IMR-90 (cell line): ENCODE data around the gene WDR81. TPM values are rescaled to one million over a fixed set of nuclear protein-coding genes. Genes with fewer than 3 reads are reported as not detected.

Source experiments
- ATAC-seq: fragments of 200-7000 bp; cut with Tn5 transposase; 2 replicates; pipeline ENCODE4 v1.9.1; 2020; ENCODE audit warnings: low read depth, mild to moderate bottlenecking, moderate library complexity
- BruUV-seq: library from RNA; stranded (reverse); fragments of 400-500 nt; replicated peaks from 2 replicates; lab custom pipeline; 2021; lab: Mats Ljungman, UMichigan
- CTCF ChIA-PET: fragments of 300-600 bp; formaldehyde crosslinking; extraction: SDS; loops from one replicate; lab custom pipeline; 2021; ENCODE audit warnings: antibody characterized with exemption; lab: Yijun Ruan, JAX
- POLR2A ChIA-PET: fragments of 300-600 bp; sonication (Branson Sonifier 250); formaldehyde crosslinking; loops from one replicate; lab custom pipeline; 2022; ENCODE audit warnings: antibody characterized with exemption; ENCODE audit not compliant: unreplicated experiment; lab: Charles Lee
- DNase-seq: peaks from one replicate; pipeline ENCODE4 v3.0.0; 2013
- H2AFZ ChIP-seq: replicated peaks from 2 replicates; pipeline ENCODE3; 2013; ENCODE audit warnings: low read length, mild to moderate bottlenecking; ENCODE audit not compliant: poor library complexity
- H2AK5ac ChIP-seq: 2 replicates; pipeline ENCODE4 v1.6.1; 2013; ENCODE audit warnings: low read depth, low read length, inconsistent platforms
- H2AK9ac ChIP-seq: replicated peaks from 2 replicates; pipeline ENCODE3; 2013; ENCODE audit warnings: mild to moderate bottlenecking, low read depth, low read length, moderate library complexity; ENCODE audit not compliant: poor library complexity
- H2BK120ac ChIP-seq: 2 replicates; pipeline ENCODE4 v1.6.1; 2013; ENCODE audit warnings: low read depth, low read length, inconsistent platforms
- H2BK15ac ChIP-seq: 3 replicates; pipeline ENCODE4 v1.6.1; 2013; ENCODE audit warnings: low read depth, low read length, inconsistent platforms
- H2BK20ac ChIP-seq: 2 replicates; pipeline ENCODE4 v1.6.1; 2013; ENCODE audit warnings: low read depth, mild to moderate bottlenecking, inconsistent platforms, low read length, moderate library complexity
- H2BK5ac ChIP-seq: 2 replicates; pipeline ENCODE4 v1.6.1; 2013; ENCODE audit warnings: mild to moderate bottlenecking, low read depth, low read length, inconsistent platforms; ENCODE audit not compliant: poor library complexity, severe bottlenecking
- H3K14ac ChIP-seq: replicated peaks from 2 replicates; pipeline ENCODE4 v1.6.1; 2013; ENCODE audit warnings: low read depth, low read length, inconsistent platforms
- H3K18ac ChIP-seq: 2 replicates; pipeline ENCODE4 v1.6.1; 2013; ENCODE audit warnings: low read depth, low read length, control low read depth
- H3K23ac ChIP-seq: 2 replicates; pipeline ENCODE4 v1.6.1; 2013; ENCODE audit warnings: low read depth, low read length, inconsistent platforms
- H3K27ac ChIP-seq: 2 replicates; pipeline ENCODE4 v1.5.1; 2013; ENCODE audit warnings: mild to moderate bottlenecking, control low read depth, low read length; ENCODE audit not compliant: insufficient read depth
- H3K27me3 ChIP-seq: 2 replicates; pipeline ENCODE4 v1.6.1; 2013; ENCODE audit warnings: low read length; ENCODE audit not compliant: control insufficient read depth, insufficient read depth
- H3K36me3 ChIP-seq: 2 replicates; pipeline ENCODE4 v1.6.1; 2013; ENCODE audit warnings: low read length, mixed read lengths; ENCODE audit not compliant: control insufficient read depth, insufficient read depth
- H3K4ac ChIP-seq: 2 replicates; pipeline ENCODE4 v1.6.1; 2013; ENCODE audit warnings: low read depth, low read length, inconsistent platforms
- H3K4me1 ChIP-seq: 2 replicates; pipeline ENCODE4 v1.6.1; 2013; ENCODE audit warnings: low read length, mixed read lengths; ENCODE audit not compliant: control insufficient read depth, insufficient read depth
- H3K4me2 ChIP-seq: 2 replicates; pipeline ENCODE4 v1.6.1; 2013; ENCODE audit warnings: low read depth, mild to moderate bottlenecking, control low read depth, low read length, moderate library complexity
- H3K4me3 ChIP-seq: 2 replicates; pipeline ENCODE4 v1.5.1; 2013; ENCODE audit warnings: low read depth, mild to moderate bottlenecking, control low read depth, low read length, moderate library complexity; ENCODE audit not compliant: insufficient read depth
- H3K56ac ChIP-seq: 2 replicates; pipeline ENCODE4 v1.6.1; 2013; ENCODE audit warnings: low read length, inconsistent platforms; ENCODE audit not compliant: insufficient read depth; ENCODE audit errors: extremely low read depth
- H3K79me1 ChIP-seq, 2 experiments: 2 replicates each; pipeline ENCODE4 v1.6.1; 2013; ENCODE audit warnings: low read length in 2 of 2, inconsistent platforms in 1 of 2, low read depth in 1 of 2
- H3K9ac ChIP-seq: 2 replicates; pipeline ENCODE4 v1.6.1; 2013; ENCODE audit warnings: low read depth, low read length, control low read depth
- H3K9me1 ChIP-seq: 2 replicates; pipeline ENCODE4 v1.6.1; 2013; ENCODE audit warnings: low read length, inconsistent platforms; ENCODE audit not compliant: insufficient read depth
- H3K9me3 ChIP-seq: 2 replicates; pipeline ENCODE4 v1.6.1; 2013; ENCODE audit warnings: low read length; ENCODE audit not compliant: control insufficient read depth, insufficient read depth
- H4K20me1 ChIP-seq: 2 replicates; pipeline ENCODE4 v1.6.1; 2013; ENCODE audit warnings: low read length, inconsistent platforms; ENCODE audit not compliant: insufficient read depth
- H4K5ac ChIP-seq: 2 replicates; pipeline ENCODE4 v1.6.1; 2013; ENCODE audit warnings: mild to moderate bottlenecking, low read depth, low read length, control low read depth
- H4K8ac ChIP-seq, 2 experiments: 2 replicates each; pipeline ENCODE4 v1.6.1; 2013; ENCODE audit warnings: low read depth in 2 of 2, low read length in 2 of 2, control low read depth in 1 of 2, inconsistent platforms in 1 of 2
- H4K91ac ChIP-seq: 2 replicates; pipeline ENCODE4 v1.6.1; 2013; ENCODE audit warnings: low read depth, low read length, inconsistent platforms; ENCODE audit not compliant: insufficient read depth
- CEBPB ChIP-seq: IDR thresholded peaks from 2 replicates; pipeline ENCODE4 v1.6.1; 2012; ENCODE audit warnings: low read depth, low read length, improper control_type of control experiment
- CHD1 ChIP-seq: IDR thresholded peaks from 2 replicates; pipeline ENCODE4 v1.6.1; 2012; ENCODE audit warnings: low read depth, low read length, improper control_type of control experiment
- CTCF ChIP-seq: conservative IDR thresholded peaks from 2 replicates; pipeline ENCODE4 v1.5.1; 2012; ENCODE audit warnings: mild to moderate bottlenecking, low read depth, low read length, improper control_type of control experiment
- ELK1 ChIP-seq: fragments of 150-350 bp; IDR thresholded peaks from 2 replicates; pipeline ENCODE4 v1.6.1; 2016; ENCODE audit warnings: low read depth, mild to moderate bottlenecking, low read length, moderate library complexity, borderline replicate concordance
- FOS ChIP-seq: fragments of 150-350 bp; IDR thresholded peaks from 2 replicates; pipeline ENCODE4 v1.6.1; 2016; ENCODE audit warnings: low read depth, low read length
- MAFK ChIP-seq: IDR thresholded peaks from 2 replicates; pipeline ENCODE4 v1.6.1; 2012; ENCODE audit warnings: low read depth, low read length, improper control_type of control experiment
- MAZ ChIP-seq: IDR thresholded peaks from 2 replicates; pipeline ENCODE4 v1.6.1; 2012; ENCODE audit warnings: low read depth, mild to moderate bottlenecking, low read length, improper control_type of control experiment, moderate library complexity, borderline replicate concordance
- NFE2L2 ChIP-seq: fragments of 150-350 bp; IDR thresholded peaks from 2 replicates; pipeline ENCODE4 v1.6.1; 2016; ENCODE audit warnings: low read depth, mild to moderate bottlenecking, low read length
- POLR2A ChIP-seq: IDR thresholded peaks from 2 replicates; pipeline ENCODE4 v1.6.1; 2012; ENCODE audit warnings: mild to moderate bottlenecking, low read depth, low read length
- RAD21 ChIP-seq: IDR thresholded peaks from 2 replicates; pipeline ENCODE4 v1.6.1; 2012; ENCODE audit warnings: low read length, improper control_type of control experiment
- RCOR1 ChIP-seq: IDR thresholded peaks from 2 replicates; pipeline ENCODE4 v1.6.1; 2012; ENCODE audit warnings: mild to moderate bottlenecking, low read length, improper control_type of control experiment; ENCODE audit not compliant: insufficient replicate concordance
- RFX5 ChIP-seq: IDR thresholded peaks from 2 replicates; pipeline ENCODE4 v1.8.0; 2012; ENCODE audit warnings: low read depth, mild to moderate bottlenecking, low read length, moderate library complexity
- SMC3 ChIP-seq: fragments of 150-350 bp; IDR thresholded peaks from 2 replicates; pipeline ENCODE4 v1.6.1; 2016; ENCODE audit warnings: low read depth, mild to moderate bottlenecking, antibody characterized with exemption, low read length, moderate library complexity
- WGBS, 2 experiments: methylation state at CpG; one replicate each; pipeline versions ENCODE4 v1.1.5 to v1.1.7; 2013; ENCODE audit warnings: missing lambda C conversion rate in 2 of 2; ENCODE audit not compliant: insufficient read length in 1 of 2; ENCODE audit errors: extremely low coverage in 2 of 2; 5-methylcytosine and 5-hydroxymethylcytosine counted together
- dilution Hi-C: fragments of 300-500 bp; cut with HindIII; formaldehyde crosslinking; loops from one replicate; pipeline ENCODE4 v1.14.3; 2018; ENCODE audit warnings: low sequenced_read_pairs; ENCODE audit not compliant: unreplicated experiment
- in situ Hi-C: fragments of 300-500 bp; cut with MboI; formaldehyde crosslinking; loops from 3 replicates; pipeline ENCODE4 v1.14.3; 2019; ENCODE audit warnings: low sequenced_read_pairs, inconsistent platforms, mixed read lengths
- intact Hi-C: fragments of 100-400 bp; cut with micrococcal nuclease; formaldehyde crosslinking; loops from 2 replicates; pipeline ENCODE4 v1.10.0; 2022
- polyA plus RNA-seq, 3 experiments: library from polyadenylated mRNA; depleted of rRNA; stranded (reverse); fragments of >200 nt; gene quantifications; 2 replicates each; pipeline ENCODE4 v1.2.3, GENCODE V29; 2012; ENCODE audit warnings: low replicate concordance in 1 of 3
- total RNA-seq: library from RNA; depleted of rRNA; stranded (reverse); fragments of >200 nt; gene quantifications from 2 replicates; pipeline ENCODE4 v1.2.3, GENCODE V29; 2012

WDR81 gene
- total and polyA plus RNA-seq, 2 of the 4 experiments (the other 2 are of a cell fraction) = 3.0 to 8.4 TPM

- Histone ChIP-seq H3K9ac (no peak overlapping the region), H2AK5ac (no peak overlapping the region), H3K23ac (no peak overlapping the region), H3K9me3 (no peaks in the 10 kb centered on the region), H4K20me1 (peaks cover 3% of the 10 kb centered on the region), H3K4me2 (no peak overlapping the region), H3K27ac (no peak overlapping the region), H3K79me1 (0 out of 4 replicates have a peak, but pooled peaks cover 0 to 6% of the 10 kb centered on the region in 2 experiments), H2BK20ac (no peak overlapping the region), H2AFZ (no peak overlapping the region), H4K8ac (no peak overlapping the region), H3K4me1 (peaks cover 14% of the 10 kb centered on the region), H4K5ac (no peak overlapping the region), H2BK15ac (no peak overlapping the region), H3K36me3 (peaks cover 35% of the 10 kb centered on the region), H2BK5ac (no peak overlapping the region), H2BK120ac (no peak overlapping the region), H3K56ac (no peak overlapping the region), H2AK9ac (no peak overlapping the region), H3K18ac (no peak overlapping the region), H3K4ac (no peak overlapping the region), H3K27me3 (no peaks in the 10 kb centered on the region), H3K9me1 (peaks cover 12% of the 10 kb centered on the region; the same call in 1 of the 2 replicates), H4K91ac (no peak overlapping the region), H3K4me3 (no peak overlapping the region), H3K14ac (no peak overlapping the region)
- dilution Hi-C loops = no loop called here
- in situ Hi-C loops = no loop called here
- no peak for TF ChIP-seq POLR2A
- no peak for TF ChIP-seq RAD21
- TF ChIP-seq CHD1 = no peak
- no peak for TF ChIP-seq SMC3
- TF ChIP-seq RFX5 = no peak
- TF ChIP-seq NFE2L2 = no peak
- TF ChIP-seq CTCF = no peak
- no peak for TF ChIP-seq RCOR1
- TF ChIP-seq CEBPB = no peak
- TF ChIP-seq ELK1 = no peak
- TF ChIP-seq MAZ = no peak
- TF ChIP-seq MAFK = no peak
- no peak for TF ChIP-seq FOS
- POLR2A ChIA-PET = no interaction called here
- no peak for ATAC-seq
- no peak for DNase-seq
- CTCF ChIA-PET = no interaction called here
- WGBS, 2 experiments = 90% methylated on average over 7 of the region's 10 CpGs; no CpG with 5 or more reads in 1 of the 2 experiments
- intact Hi-C loops = no loop called here
- BruUV-seq = no TSS peak
Observed at GRCh38 chr17:1776328-1776727, 51.8 kb downstream of the WDR81 start.
